Loucy (cell line): ENCODE results near the gene LKAAEAR1.

Experiments
- H2AFZ ChIP-seq: fragments of 200-600 bp; sonication (generic); 2 replicates; pipeline ENCODE4 v1.6.0; 2016; ENCODE audit warnings: antibody characterized with exemption, mild to moderate bottlenecking, low read length, moderate library complexity
- H3F3A ChIP-seq: fragments of 200-600 bp; 2 replicates; pipeline ENCODE4 v1.6.0; 2016; ENCODE audit warnings: antibody characterized with exemption, low read depth, mild to moderate bottlenecking
- H3K27me3 ChIP-seq: fragments of 200-600 bp; sonication (generic); 2 replicates; pipeline ENCODE4 v1.6.1; 2014; ENCODE audit warnings: low read length, mild to moderate bottlenecking; ENCODE audit not compliant: insufficient read depth, poor library complexity, severe bottlenecking
- H3K36me3 ChIP-seq: fragments of 200-600 bp; sonication (generic); 2 replicates; pipeline ENCODE4 v1.6.1; 2016; ENCODE audit warnings: low read length; ENCODE audit not compliant: insufficient read depth
- H3K4me1 ChIP-seq: fragments of 200-600 bp; sonication (generic); 2 replicates; pipeline ENCODE4 v1.5.1; 2014; ENCODE audit warnings: low read length, mild to moderate bottlenecking; ENCODE audit not compliant: insufficient read depth, poor library complexity, severe bottlenecking
- H3K4me2 ChIP-seq: fragments of 200-600 bp; sonication (generic); 2 replicates; pipeline ENCODE4 v1.6.0; 2014; ENCODE audit warnings: antibody characterized with exemption, low read length, low read depth, mild to moderate bottlenecking; ENCODE audit not compliant: poor library complexity, severe bottlenecking
- H3K4me3 ChIP-seq: fragments of 200-600 bp; sonication (generic); 2 replicates; pipeline ENCODE4 v1.5.1; 2014; ENCODE audit warnings: low read length, mild to moderate bottlenecking, mixed read lengths; ENCODE audit not compliant: poor library complexity, severe bottlenecking
- H3K79me2 ChIP-seq: fragments of 200-600 bp; sonication (generic); 2 replicates; pipeline ENCODE4 v1.6.1; 2014; ENCODE audit warnings: low read length; ENCODE audit not compliant: insufficient read depth
- H3K9ac ChIP-seq: fragments of 200-600 bp; sonication (generic); 2 replicates; pipeline ENCODE4 v1.6.0; 2014; ENCODE audit warnings: mild to moderate bottlenecking, low read depth, low read length, moderate library complexity; ENCODE audit not compliant: poor library complexity, severe bottlenecking
- H3K9me2 ChIP-seq: fragments of 200-600 bp; sonication (generic); replicated peaks from 2 replicates; pipeline ENCODE4 v1.6.1; 2016; ENCODE audit warnings: low read depth, low read length, mixed read lengths
- H3K9me3 ChIP-seq: fragments of 200-600 bp; sonication (generic); 2 replicates; pipeline ENCODE4 v1.6.1; 2014; ENCODE audit warnings: mild to moderate bottlenecking, antibody characterized with exemption, low read length, low read depth; ENCODE audit not compliant: insufficient read depth
- H4K20me1 ChIP-seq: fragments of 200-600 bp; sonication (generic); 2 replicates; pipeline ENCODE4 v1.6.0; 2014; ENCODE audit warnings: antibody characterized with exemption, low read length, mild to moderate bottlenecking; ENCODE audit not compliant: insufficient read depth, poor library complexity, severe bottlenecking
- CTCF ChIP-seq: fragments of 200-600 bp; sonication (generic); conservative IDR thresholded peaks from 2 replicates; pipeline ENCODE4 v1.5.1; 2014; ENCODE audit warnings: mild to moderate bottlenecking, antibody characterized with exemption, low read length
- EZH2phosphoT487 ChIP-seq: fragments of 200-600 bp; IDR thresholded peaks from 2 replicates; pipeline ENCODE4 v1.6.1; 2018; ENCODE audit warnings: antibody characterized with exemption, mild to moderate bottlenecking, moderate library complexity, borderline replicate concordance

Gene LKAAEAR1

GRCh38 chr20:64067733-64068307 is 16.4 kb downstream of the LKAAEAR1 start:
- Histone ChIP-seq H4K20me1 (no peaks in the 10 kb centered on the region), H2AFZ (no peak overlapping the region), H3K9ac (peak overlapping the region; percentile 20), H3K4me1 (peaks cover 56% of the 10 kb centered on the region), H3K9me2 (no peaks in the 10 kb centered on the region), H3K36me3 (no peaks in the 10 kb centered on the region), H3K4me2 (peak overlapping the region; percentile 32), H3K9me3 (no peaks in the 10 kb centered on the region), H3K27me3 (no peaks in the 10 kb centered on the region), H3F3A (no peaks in the 10 kb centered on the region), H3K79me2 (peaks cover 15% of the 10 kb centered on the region; the same call in 1 of the 2 replicates), H3K4me3 (no peak overlapping the region)
- TF ChIP-seq CTCF = no peak

GRCh38 chr20:64067005-64067632 is 17.1 kb downstream of the LKAAEAR1 start:
- peaks cover 60% of the 10 kb centered on the region for H3K4me1 ChIP-seq
- no peak overlapping the region for H3K4me3 ChIP-seq
- H4K20me1 ChIP-seq = no peaks in the 10 kb centered on the region
- H3K9ac ChIP-seq = peak overlapping the region; percentile 20
- no peaks in the 10 kb centered on the region for H3K9me2 ChIP-seq
- no peaks in the 10 kb centered on the region for H3K27me3 ChIP-seq
- no peaks in the 10 kb centered on the region for H3F3A ChIP-seq
- TF ChIP-seq CTCF = no peak
- TF ChIP-seq EZH2phosphoT487 = no peak
- H3K4me2 ChIP-seq = peak overlapping the region; percentile 83
- H2AFZ ChIP-seq = no peak overlapping the region
- H3K36me3 ChIP-seq = no peaks in the 10 kb centered on the region
- H3K9me3 ChIP-seq = no peaks in the 10 kb centered on the region
- peaks cover 15% of the 10 kb centered on the region; the same call in 1 of the 2 replicates for H3K79me2 ChIP-seq

- no peaks in the 10 kb centered on the region for H4K20me1 ChIP-seq
- no peaks in the 10 kb centered on the region for H3F3A ChIP-seq
- peak overlapping the region; percentile 83 for H3K4me2 ChIP-seq
- H3K9me3 ChIP-seq = no peaks in the 10 kb centered on the region
- H2AFZ ChIP-seq = no peak overlapping the region
- no peaks in the 10 kb centered on the region for H3K9me2 ChIP-seq
- peak overlapping the region; percentile 20 for H3K9ac ChIP-seq
- H3K79me2 ChIP-seq = peaks cover 15% of the 10 kb centered on the region; the same call in 1 of the 2 replicates
- H3K36me3 ChIP-seq = no peaks in the 10 kb centered on the region
- TF ChIP-seq CTCF (no peak), EZH2phosphoT487 (no peak)
- H3K4me1 ChIP-seq = peaks cover 60% of the 10 kb centered on the region
- no peaks in the 10 kb centered on the region for H3K27me3 ChIP-seq
- H3K4me3 ChIP-seq = peak overlapping the region; percentile 30
Measured at GRCh38 chr20:64065974-64066343, 18.2 kb downstream of the LKAAEAR1 start.
